ENCODE results near the gene PRPF6. TPM values are rescaled to one million over a fixed set of nuclear protein-coding genes. Genes with fewer than 3 reads are reported as not detected.

The PRPF6 gene
- total and polyA plus RNA-seq, 2 of the 13 experiments (the other 11 are each of a cell fraction or from before 2014, with no cell fraction given): 63.7 to 101 TPM

- TF ChIP-seq, protein P1, sequence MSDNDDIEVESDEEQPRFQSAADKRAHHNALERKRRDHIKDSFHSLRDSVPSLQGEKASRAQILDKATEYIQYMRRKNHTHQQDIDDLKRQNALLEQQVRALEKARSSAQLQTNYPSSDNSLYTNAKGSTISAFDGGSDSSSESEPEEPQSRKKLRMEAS (IDR thresholded peaks at IDR 0.05): peak; percentile 93
- TF ChIP-seq BHLHE40 (IDR thresholded peaks at IDR 0.05; ENCODE audit: low read length) (peak; percentile 91), ZNF382 (CRISPR knock-in tag; IDR thresholded peaks at IDR 0.05; ENCODE audit: borderline replicate concordance) (no peak), ZNF850 (CRISPR knock-in tag; conservative IDR thresholded peaks at IDR 0.05) (peak; percentile 97), ESRRA (CRISPR knock-in tag; IDR thresholded peaks at IDR 0.05; ENCODE audit: low read depth) (peak; percentile 99), NBN (conservative IDR thresholded peaks at IDR 0.05) (no peak), ZNF891 (CRISPR knock-in tag; IDR thresholded peaks at IDR 0.05) (peak; percentile 88), CAMTA2 (CRISPR knock-in tag; IDR thresholded peaks at IDR 0.05; ENCODE audit: borderline replicate concordance) (peak; percentile 99), ZNF510 (CRISPR knock-in tag; IDR thresholded peaks at IDR 0.05; ENCODE audit: low read depth) (no peak; the same call in none of the 2 replicates)
- TF ChIP-seq, protein P2, sequence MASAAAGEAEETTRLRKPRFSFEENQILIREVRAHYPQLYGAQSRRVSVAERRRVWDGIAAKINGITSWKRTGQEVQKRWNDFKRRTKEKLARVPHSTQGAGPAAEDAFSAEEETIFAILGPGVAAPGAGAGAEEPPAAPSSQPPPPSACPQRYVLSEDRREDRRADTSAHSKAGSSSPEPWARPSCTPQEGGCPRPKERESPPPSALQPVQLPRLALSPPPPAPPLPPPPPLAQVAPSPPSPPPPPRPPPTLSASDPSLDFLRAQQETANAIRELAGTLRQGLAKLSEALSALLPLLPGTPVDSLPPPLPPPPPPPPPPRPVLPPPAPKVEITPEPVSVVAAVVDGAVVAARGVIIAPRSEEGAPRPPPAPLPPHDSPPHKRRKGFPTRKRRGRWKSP (CRISPR knock-in tag; IDR thresholded peaks at IDR 0.05): peak; percentile 72
- TF ChIP-seq, protein P3, sequence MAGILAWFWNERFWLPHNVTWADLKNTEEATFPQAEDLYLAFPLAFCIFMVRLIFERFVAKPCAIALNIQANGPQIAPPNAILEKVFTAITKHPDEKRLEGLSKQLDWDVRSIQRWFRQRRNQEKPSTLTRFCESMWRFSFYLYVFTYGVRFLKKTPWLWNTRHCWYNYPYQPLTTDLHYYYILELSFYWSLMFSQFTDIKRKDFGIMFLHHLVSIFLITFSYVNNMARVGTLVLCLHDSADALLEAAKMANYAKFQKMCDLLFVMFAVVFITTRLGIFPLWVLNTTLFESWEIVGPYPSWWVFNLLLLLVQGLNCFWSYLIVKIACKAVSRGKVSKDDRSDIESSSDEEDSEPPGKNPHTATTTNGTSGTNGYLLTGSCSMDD (CRISPR knock-in tag; IDR thresholded peaks at IDR 0.05): peak; percentile 96
- TF ChIP-seq, protein P4, sequence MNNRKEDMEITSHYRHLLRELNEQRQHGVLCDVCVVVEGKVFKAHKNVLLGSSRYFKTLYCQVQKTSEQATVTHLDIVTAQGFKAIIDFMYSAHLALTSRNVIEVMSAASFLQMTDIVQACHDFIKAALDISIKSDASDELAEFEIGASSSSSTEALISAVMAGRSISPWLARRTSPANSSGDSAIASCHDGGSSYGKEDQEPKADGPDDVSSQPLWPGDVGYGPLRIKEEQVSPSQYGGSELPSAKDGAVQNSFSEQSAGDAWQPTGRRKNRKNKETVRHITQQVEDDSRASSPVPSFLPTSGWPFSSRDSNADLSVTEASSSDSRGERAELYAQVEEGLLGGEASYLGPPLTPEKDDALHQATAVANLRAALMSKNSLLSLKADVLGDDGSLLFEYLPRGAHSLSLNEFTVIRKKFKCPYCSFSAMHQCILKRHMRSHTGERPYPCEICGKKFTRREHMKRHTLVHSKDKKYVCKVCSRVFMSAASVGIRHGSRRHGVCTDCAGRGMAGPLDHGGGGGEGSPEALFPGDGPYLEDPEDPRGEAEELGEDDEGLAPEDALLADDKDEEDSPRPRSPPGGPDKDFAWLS (CRISPR knock-in tag; IDR thresholded peaks at IDR 0.05; ENCODE audit: borderline replicate concordance): peak; percentile 99
- TF ChIP-seq, protein P5, sequence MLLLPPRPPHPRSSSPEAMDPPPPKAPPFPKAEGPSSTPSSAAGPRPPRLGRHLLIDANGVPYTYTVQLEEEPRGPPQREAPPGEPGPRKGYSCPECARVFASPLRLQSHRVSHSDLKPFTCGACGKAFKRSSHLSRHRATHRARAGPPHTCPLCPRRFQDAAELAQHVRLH (CRISPR knock-in tag; IDR thresholded peaks at IDR 0.05; ENCODE audit: borderline replicate concordance, low read depth): peak; percentile 98
- TF ChIP-seq, protein P6, sequence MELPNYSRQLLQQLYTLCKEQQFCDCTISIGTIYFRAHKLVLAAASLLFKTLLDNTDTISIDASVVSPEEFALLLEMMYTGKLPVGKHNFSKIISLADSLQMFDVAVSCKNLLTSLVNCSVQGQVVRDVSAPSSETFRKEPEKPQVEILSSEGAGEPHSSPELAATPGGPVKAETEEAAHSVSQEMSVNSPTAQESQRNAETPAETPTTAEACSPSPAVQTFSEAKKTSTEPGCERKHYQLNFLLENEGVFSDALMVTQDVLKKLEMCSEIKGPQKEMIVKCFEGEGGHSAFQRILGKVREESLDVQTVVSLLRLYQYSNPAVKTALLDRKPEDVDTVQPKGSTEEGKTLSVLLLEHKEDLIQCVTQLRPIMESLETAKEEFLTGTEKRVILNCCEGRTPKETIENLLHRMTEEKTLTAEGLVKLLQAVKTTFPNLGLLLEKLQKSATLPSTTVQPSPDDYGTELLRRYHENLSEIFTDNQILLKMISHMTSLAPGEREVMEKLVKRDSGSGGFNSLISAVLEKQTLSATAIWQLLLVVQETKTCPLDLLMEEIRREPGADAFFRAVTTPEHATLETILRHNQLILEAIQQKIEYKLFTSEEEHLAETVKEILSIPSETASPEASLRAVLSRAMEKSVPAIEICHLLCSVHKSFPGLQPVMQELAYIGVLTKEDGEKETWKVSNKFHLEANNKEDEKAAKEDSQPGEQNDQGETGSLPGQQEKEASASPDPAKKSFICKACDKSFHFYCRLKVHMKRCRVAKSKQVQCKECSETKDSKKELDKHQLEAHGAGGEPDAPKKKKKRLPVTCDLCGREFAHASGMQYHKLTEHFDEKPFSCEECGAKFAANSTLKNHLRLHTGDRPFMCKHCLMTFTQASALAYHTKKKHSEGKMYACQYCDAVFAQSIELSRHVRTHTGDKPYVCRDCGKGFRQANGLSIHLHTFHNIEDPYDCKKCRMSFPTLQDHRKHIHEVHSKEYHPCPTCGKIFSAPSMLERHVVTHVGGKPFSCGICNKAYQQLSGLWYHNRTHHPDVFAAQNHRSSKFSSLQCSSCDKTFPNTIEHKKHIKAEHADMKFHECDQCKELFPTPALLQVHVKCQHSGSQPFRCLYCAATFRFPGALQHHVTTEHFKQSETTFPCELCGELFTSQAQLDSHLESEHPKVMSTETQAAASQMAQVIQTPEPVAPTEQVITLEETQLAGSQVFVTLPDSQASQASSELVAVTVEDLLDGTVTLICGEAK (IDR thresholded peaks at IDR 0.05): no peak
- TF ChIP-seq, protein P6 (CRISPR knock-in tag; IDR thresholded peaks at IDR 0.05): peak; percentile 91
Measured at GRCh38 chr20:63955827-63956663, 24.9 kb upstream of the PRPF6 start, which contains the start of gene UCKL1 (continued).

All from HepG2 (cell line).